GM12878 (cell line): ENCODE measurements around the gene ZSWIM6. TPM values are rescaled to one million over a fixed set of nuclear protein-coding genes. Genes with fewer than 3 reads are reported as not detected.

Experiments
- ASH2L ChIP-seq: fragments of 300-600, 200-600 bp; sonication (generic); IDR thresholded peaks from 2 replicates; pipeline ENCODE4 v1.6.1; 2017; ENCODE audit warnings: low read depth, mild to moderate bottlenecking, borderline replicate concordance
- BHLHE40 ChIP-seq, 2 experiments: fragments of 450-650 bp in 1 of 2; IDR thresholded peaks; 2 replicates each; pipeline ENCODE4 v1.6.1; 2011 to 2017; ENCODE audit warnings: low read depth in 2 of 2, borderline replicate concordance in 1 of 2, improper control_type of control experiment in 1 of 2, low read length in 1 of 2, mild to moderate bottlenecking in 1 of 2
- CBX5 ChIP-seq: sonication (generic); IDR thresholded peaks from 2 replicates; pipeline ENCODE4 v1.6.1; 2016; ENCODE audit warnings: low read depth, moderate library complexity, mild to moderate bottlenecking, inconsistent platforms
- CREB1 ChIP-seq: IDR thresholded peaks from 2 replicates; pipeline ENCODE4 v1.6.1; 2012; ENCODE audit warnings: low read depth, mild to moderate bottlenecking, inconsistent platforms
- FOXM1 ChIP-seq: IDR thresholded peaks from 2 replicates; pipeline ENCODE4 v1.6.1; 2012; ENCODE audit warnings: low read depth, mild to moderate bottlenecking, inconsistent platforms, low read length, moderate library complexity
- GATAD2B ChIP-seq: fragments of 450-650 bp; conservative IDR thresholded peaks from 2 replicates; pipeline ENCODE4 v1.6.1; 2017; ENCODE audit warnings: low read depth, mild to moderate bottlenecking, moderate library complexity
- HDGF ChIP-seq: fragments of 450-650 bp; IDR thresholded peaks from 2 replicates; pipeline ENCODE4 v1.6.1; 2016; ENCODE audit warnings: antibody characterized with exemption
- MXI1 ChIP-seq: fragments of 150-350 bp; IDR thresholded peaks from 2 replicates; pipeline ENCODE4 v1.6.1; 2011; ENCODE audit warnings: low read depth, mild to moderate bottlenecking, inconsistent platforms, low read length, improper control_type of control experiment
- NRF1 ChIP-seq: conservative IDR thresholded peaks from 2 replicates; pipeline ENCODE4 v1.6.1; 2011; ENCODE audit warnings: mild to moderate bottlenecking, low read depth, low read length, improper control_type of control experiment
- PAX5 ChIP-seq: IDR thresholded peaks from 2 replicates; pipeline ENCODE4 v1.6.1; 2011; ENCODE audit warnings: low read depth, low read length, borderline replicate concordance
- STAT1 ChIP-seq: fragments of 450-650 bp; conservative IDR thresholded peaks from 2 replicates; pipeline ENCODE4 v1.6.1; 2014; ENCODE audit warnings: antibody characterized with exemption, mild to moderate bottlenecking
- YY1 ChIP-seq: IDR thresholded peaks from 2 replicates; pipeline ENCODE4 v1.6.1; 2011; ENCODE audit warnings: low read depth, mild to moderate bottlenecking, low read length
- ZNF207 ChIP-seq: fragments of 450-650 bp; IDR thresholded peaks from 2 replicates; pipeline ENCODE4 v1.6.1; 2014; ENCODE audit warnings: antibody characterized with exemption, mild to moderate bottlenecking, borderline replicate concordance
- ZNF217 ChIP-seq: fragments of 450-650 bp; IDR thresholded peaks from 2 replicates; pipeline ENCODE4 v1.6.1; 2017; ENCODE audit warnings: antibody characterized with exemption, mild to moderate bottlenecking
- polyA plus RNA-seq, 11 experiments: library from polyadenylated mRNA; depleted of rRNA in 4 of 11; unstranded in 6 of 11; stranded (reverse) in 5 of 11; fragments of >200 nt; fragmentation: Nextera tagmentation in 4 of 11; fragmentation: Illumina TruSeq in 1 of 11; extraction: Ambion mirVana in 4 of 11; extraction: Trizol in 1 of 11; gene quantifications; 1 replicate in 1 of 11; 2 replicates in 10 of 11; pipeline versions ENCODE4 v1.2.1 to v1.2.3, GENCODE V29; 2011 to 2016; ENCODE audit warnings: inconsistent platforms in 2 of 11, missing spikeins in 2 of 11, low read depth in 1 of 11
- total RNA-seq, 4 experiments: library from RNA; depleted of rRNA in 3 of 4; stranded (reverse); fragments of >200 nt in 3 of 4; fragmentation: Illumina TruSeq in 1 of 4; extraction: Trizol in 1 of 4; gene quantifications; 2 replicates each; pipeline versions ENCODE4 v1.2.1 to v1.2.3, GENCODE V29; 2013 to 2021
- TF ChIP-seq, protein P1 (sequence below): IDR thresholded peaks from 2 replicates; pipeline ENCODE4 v1.6.1; 2012; ENCODE audit warnings: improper control_type of control experiment, low read depth, low read length; ENCODE audit not compliant: insufficient replicate concordance
- TF ChIP-seq, protein P2 (sequence below), 3 experiments: IDR thresholded peaks in 2 of 3; conservative IDR thresholded peaks in 1 of 3; 2 replicates each; pipeline ENCODE4 v1.5.1; 2011; ENCODE audit warnings: low read depth in 3 of 3, low read length in 3 of 3, mild to moderate bottlenecking in 3 of 3, control low read depth in 2 of 3, moderate library complexity in 2 of 3, inconsistent platforms in 1 of 3, mixed read lengths in 1 of 3; ENCODE audit not compliant: control insufficient read depth in 2 of 3, insufficient read depth in 1 of 3; ENCODE audit errors: extremely low read depth in 1 of 3
- TF ChIP-seq, protein P3 (sequence below): fragments of 450-650 bp; IDR thresholded peaks from 2 replicates; pipeline ENCODE4 v1.6.1; 2017; ENCODE audit warnings: mild to moderate bottlenecking
- TF ChIP-seq, protein P4 (sequence below): fragments of 150-350 bp; IDR thresholded peaks from 2 replicates; pipeline ENCODE4 v1.6.1; 2016; ENCODE audit warnings: low read depth, low read length

The ZSWIM6 gene
- total and polyA plus RNA-seq, 10 of the 15 experiments (the other 5 are each of a cell fraction or from before 2014, with no cell fraction given): 0.53 to 6.2 (median 3.4) TPM

DNA sequence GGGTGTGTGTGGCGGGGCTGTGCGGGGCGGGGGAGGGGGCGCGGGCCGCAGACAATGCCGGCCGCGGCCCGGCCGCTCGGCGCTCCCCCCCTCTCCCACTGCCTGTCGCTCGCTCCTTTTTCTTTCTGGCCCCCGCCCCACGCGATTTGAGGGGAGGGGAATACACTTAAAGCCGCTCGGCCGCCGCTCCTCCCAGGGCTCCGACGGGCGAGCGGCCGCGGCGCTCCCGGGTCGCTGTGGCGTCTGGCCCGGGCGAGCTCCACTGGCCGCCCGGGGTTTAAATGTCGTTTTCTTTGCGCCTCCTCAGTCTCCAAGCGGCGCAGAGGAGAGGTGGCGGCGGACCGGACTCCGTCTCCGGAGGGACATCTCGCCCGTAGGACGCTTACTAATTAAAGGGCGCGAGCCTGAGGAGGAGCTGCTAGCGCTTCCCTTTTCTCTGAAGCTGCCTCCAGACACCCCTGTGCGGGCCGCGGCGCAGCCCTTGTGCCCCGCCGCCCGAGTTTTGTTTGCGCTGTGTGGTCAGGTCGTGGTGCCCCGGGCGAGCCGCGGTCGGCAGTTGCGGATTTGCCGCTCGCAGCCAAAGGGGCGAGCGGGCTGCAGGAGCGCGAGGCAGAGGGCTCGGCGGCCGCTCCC lies 1.4 kb downstream of the ZSWIM6 start (continued):
- TF ChIP-seq, protein P1, sequence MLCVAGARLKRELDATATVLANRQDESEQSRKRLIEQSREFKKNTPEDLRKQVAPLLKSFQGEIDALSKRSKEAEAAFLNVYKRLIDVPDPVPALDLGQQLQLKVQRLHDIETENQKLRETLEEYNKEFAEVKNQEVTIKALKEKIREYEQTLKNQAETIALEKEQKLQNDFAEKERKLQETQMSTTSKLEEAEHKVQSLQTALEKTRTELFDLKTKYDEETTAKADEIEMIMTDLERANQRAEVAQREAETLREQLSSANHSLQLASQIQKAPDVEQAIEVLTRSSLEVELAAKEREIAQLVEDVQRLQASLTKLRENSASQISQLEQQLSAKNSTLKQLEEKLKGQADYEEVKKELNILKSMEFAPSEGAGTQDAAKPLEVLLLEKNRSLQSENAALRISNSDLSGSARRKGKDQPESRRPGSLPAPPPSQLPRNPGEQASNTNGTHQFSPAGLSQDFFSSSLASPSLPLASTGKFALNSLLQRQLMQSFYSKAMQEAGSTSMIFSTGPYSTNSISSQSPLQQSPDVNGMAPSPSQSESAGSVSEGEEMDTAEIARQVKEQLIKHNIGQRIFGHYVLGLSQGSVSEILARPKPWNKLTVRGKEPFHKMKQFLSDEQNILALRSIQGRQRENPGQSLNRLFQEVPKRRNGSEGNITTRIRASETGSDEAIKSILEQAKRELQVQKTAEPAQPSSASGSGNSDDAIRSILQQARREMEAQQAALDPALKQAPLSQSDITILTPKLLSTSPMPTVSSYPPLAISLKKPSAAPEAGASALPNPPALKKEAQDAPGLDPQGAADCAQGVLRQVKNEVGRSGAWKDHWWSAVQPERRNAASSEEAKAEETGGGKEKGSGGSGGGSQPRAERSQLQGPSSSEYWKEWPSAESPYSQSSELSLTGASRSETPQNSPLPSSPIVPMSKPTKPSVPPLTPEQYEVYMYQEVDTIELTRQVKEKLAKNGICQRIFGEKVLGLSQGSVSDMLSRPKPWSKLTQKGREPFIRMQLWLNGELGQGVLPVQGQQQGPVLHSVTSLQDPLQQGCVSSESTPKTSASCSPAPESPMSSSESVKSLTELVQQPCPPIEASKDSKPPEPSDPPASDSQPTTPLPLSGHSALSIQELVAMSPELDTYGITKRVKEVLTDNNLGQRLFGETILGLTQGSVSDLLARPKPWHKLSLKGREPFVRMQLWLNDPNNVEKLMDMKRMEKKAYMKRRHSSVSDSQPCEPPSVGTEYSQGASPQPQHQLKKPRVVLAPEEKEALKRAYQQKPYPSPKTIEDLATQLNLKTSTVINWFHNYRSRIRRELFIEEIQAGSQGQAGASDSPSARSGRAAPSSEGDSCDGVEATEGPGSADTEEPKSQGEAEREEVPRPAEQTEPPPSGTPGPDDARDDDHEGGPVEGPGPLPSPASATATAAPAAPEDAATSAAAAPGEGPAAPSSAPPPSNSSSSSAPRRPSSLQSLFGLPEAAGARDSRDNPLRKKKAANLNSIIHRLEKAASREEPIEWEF: no peak
- TF ChIP-seq FOXM1 (no peak), CREB1 (no peak), CBX5 (no peak), NRF1 (no peak), HDGF (no peak), GATAD2B (0 out of 2 replicates have a peak, but pooled peaks have one; percentile 32), ZNF207 (no peak), BHLHE40 (IDR thresholded peaks at IDR 0.05; ENCODE audit: borderline replicate concordance in 1 of 2, low read depth in 2 of 2, low read length in 1 of 2) (no peak), ZNF217 (no peak), YY1 (0 out of 2 replicates have a peak, but pooled peaks have one; percentile 4), MXI1 (no peak), ASH2L (no peak), PAX5 (no peak), STAT1 (no peak)
- TF ChIP-seq, protein P2, sequence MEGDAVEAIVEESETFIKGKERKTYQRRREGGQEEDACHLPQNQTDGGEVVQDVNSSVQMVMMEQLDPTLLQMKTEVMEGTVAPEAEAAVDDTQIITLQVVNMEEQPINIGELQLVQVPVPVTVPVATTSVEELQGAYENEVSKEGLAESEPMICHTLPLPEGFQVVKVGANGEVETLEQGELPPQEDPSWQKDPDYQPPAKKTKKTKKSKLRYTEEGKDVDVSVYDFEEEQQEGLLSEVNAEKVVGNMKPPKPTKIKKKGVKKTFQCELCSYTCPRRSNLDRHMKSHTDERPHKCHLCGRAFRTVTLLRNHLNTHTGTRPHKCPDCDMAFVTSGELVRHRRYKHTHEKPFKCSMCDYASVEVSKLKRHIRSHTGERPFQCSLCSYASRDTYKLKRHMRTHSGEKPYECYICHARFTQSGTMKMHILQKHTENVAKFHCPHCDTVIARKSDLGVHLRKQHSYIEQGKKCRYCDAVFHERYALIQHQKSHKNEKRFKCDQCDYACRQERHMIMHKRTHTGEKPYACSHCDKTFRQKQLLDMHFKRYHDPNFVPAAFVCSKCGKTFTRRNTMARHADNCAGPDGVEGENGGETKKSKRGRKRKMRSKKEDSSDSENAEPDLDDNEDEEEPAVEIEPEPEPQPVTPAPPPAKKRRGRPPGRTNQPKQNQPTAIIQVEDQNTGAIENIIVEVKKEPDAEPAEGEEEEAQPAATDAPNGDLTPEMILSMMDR (IDR thresholded peaks at IDR 0.05 in 2 of 3, conservative IDR thresholded peaks at IDR 0.05 in 1 of 3; ENCODE audit: control insufficient read depth in 2 of 3, extremely low read depth in 1 of 3, insufficient read depth in 1 of 3, low read depth in 3 of 3, low read length in 3 of 3): no peak
- TF ChIP-seq, protein P3, sequence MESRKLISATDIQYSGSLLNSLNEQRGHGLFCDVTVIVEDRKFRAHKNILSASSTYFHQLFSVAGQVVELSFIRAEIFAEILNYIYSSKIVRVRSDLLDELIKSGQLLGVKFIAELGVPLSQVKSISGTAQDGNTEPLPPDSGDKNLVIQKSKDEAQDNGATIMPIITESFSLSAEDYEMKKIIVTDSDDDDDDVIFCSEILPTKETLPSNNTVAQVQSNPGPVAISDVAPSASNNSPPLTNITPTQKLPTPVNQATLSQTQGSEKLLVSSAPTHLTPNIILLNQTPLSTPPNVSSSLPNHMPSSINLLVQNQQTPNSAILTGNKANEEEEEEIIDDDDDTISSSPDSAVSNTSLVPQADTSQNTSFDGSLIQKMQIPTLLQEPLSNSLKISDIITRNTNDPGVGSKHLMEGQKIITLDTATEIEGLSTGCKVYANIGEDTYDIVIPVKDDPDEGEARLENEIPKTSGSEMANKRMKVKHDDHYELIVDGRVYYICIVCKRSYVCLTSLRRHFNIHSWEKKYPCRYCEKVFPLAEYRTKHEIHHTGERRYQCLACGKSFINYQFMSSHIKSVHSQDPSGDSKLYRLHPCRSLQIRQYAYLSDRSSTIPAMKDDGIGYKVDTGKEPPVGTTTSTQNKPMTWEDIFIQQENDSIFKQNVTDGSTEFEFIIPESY: no peak
- TF ChIP-seq, protein P4, sequence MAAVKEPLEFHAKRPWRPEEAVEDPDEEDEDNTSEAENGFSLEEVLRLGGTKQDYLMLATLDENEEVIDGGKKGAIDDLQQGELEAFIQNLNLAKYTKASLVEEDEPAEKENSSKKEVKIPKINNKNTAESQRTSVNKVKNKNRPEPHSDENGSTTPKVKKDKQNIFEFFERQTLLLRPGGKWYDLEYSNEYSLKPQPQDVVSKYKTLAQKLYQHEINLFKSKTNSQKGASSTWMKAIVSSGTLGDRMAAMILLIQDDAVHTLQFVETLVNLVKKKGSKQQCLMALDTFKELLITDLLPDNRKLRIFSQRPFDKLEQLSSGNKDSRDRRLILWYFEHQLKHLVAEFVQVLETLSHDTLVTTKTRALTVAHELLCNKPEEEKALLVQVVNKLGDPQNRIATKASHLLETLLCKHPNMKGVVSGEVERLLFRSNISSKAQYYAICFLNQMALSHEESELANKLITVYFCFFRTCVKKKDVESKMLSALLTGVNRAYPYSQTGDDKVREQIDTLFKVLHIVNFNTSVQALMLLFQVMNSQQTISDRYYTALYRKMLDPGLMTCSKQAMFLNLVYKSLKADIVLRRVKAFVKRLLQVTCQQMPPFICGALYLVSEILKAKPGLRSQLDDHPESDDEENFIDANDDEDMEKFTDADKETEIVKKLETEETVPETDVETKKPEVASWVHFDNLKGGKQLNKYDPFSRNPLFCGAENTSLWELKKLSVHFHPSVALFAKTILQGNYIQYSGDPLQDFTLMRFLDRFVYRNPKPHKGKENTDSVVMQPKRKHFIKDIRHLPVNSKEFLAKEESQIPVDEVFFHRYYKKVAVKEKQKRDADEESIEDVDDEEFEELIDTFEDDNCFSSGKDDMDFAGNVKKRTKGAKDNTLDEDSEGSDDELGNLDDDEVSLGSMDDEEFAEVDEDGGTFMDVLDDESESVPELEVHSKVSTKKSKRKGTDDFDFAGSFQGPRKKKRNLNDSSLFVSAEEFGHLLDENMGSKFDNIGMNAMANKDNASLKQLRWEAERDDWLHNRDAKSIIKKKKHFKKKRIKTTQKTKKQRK: no peak
